Epithelial cell of proximal tubule (primary cell): ENCODE measurements around the gene PTPRJ. TPM values are rescaled to one million over a fixed set of nuclear protein-coding genes. Genes with fewer than 3 reads are reported as not detected.
A peak's percentile ranks its signal among the peaks of the same experiment; 100 is the strongest.

ENCODE experiments used
- DNase-seq: peaks from one replicate; pipeline ENCODE4 v3.0.0-alpha.2; 2011; ENCODE audit warnings: low read depth
- H3K4me3 ChIP-seq: 2 replicates; pipeline ENCODE4 v1.5.1; 2011; ENCODE audit warnings: low read depth, mild to moderate bottlenecking, low read length
- total RNA-seq: library from RNA; depleted of rRNA; stranded (reverse); fragments of >200 nt; gene quantifications from 2 replicates; pipeline ENCODE4 v1.2.3, GENCODE V29; 2015
- TF ChIP-seq, protein P1 (sequence below): conservative IDR thresholded peaks from 2 replicates; pipeline ENCODE4 v1.5.1; 2012; ENCODE audit warnings: low read depth, mild to moderate bottlenecking, low read length

The PTPRJ gene
- total RNA-seq, 1 donor from 2014 or later = 43.9 TPM

DNA sequence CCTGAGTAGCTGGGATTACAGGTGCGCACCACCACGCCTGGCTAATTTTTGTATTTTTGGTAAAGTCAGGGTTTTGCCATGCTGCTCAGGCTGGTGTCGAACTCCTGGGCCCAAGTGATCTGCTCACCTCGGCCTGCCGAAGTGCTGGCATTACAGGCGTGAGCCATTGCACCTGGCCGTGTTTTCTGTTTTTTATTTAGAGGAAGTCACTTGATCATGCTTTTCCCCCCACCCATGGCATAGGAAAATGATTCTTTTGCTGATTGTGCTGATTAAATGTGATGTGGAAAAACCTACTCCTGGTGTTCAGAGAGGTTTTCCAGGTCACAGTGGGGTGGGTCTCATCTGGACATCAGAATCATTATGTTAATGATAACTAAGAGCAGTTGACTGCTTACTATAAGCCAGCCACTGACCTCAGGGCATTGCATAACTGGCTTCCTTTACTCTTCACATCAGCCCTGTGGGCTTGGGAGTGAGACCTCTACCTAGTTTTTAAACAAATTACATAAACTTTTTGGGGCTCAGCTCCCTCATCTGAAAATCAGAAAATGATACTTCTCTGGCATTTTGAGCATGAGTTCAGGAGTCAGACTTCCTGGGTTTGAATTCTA is 71.0 kb downstream of the PTPRJ start:
- no peak for DNase-seq

DNA sequence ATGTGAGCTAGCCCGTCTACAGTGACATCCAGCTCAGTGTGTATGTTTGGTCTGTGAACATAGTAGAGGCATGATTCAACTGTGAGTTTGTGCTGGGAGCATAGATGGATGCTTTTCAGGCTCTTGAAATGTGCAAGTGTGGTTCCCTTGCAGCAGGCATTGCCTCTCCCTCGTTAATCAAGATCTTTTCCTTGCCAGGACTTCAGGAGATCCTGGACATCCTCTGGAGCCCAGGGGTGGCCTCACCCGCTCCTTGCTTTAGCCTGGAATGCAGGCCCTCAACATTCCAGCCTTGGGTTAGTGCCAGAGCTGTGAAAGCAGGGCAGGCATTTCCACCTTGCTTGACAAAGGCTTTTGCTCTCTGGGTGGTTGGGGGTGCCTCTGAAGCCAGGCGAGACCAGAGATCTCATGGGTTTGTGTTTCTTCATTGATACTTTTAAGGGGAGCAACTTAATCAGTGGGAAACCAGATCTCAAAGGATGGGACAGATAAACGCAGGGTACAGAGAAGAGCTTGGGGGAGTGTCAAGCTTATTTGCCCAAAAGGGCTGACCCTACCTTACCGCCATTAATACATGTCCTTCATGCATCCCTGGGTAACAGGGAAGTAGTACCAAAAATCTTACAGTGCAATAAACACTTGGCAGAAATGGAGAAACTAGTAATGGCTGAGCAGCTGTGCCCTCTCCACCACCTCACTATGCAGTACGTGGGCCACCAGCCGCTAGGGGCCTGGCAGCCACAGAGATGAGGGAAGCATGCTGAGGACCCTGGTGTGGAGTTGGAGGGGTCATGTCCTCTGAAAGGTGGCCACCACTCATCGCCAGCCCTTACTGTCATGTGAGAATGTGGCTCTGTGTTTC is 72.1 kb downstream of the PTPRJ start:
- H3K4me3 ChIP-seq = no peak overlapping the region
- peak; percentile 50 for DNase-seq
- TF ChIP-seq, protein P1, sequence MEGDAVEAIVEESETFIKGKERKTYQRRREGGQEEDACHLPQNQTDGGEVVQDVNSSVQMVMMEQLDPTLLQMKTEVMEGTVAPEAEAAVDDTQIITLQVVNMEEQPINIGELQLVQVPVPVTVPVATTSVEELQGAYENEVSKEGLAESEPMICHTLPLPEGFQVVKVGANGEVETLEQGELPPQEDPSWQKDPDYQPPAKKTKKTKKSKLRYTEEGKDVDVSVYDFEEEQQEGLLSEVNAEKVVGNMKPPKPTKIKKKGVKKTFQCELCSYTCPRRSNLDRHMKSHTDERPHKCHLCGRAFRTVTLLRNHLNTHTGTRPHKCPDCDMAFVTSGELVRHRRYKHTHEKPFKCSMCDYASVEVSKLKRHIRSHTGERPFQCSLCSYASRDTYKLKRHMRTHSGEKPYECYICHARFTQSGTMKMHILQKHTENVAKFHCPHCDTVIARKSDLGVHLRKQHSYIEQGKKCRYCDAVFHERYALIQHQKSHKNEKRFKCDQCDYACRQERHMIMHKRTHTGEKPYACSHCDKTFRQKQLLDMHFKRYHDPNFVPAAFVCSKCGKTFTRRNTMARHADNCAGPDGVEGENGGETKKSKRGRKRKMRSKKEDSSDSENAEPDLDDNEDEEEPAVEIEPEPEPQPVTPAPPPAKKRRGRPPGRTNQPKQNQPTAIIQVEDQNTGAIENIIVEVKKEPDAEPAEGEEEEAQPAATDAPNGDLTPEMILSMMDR = peak; percentile 37

More for the DNA sequence above, 71.0 kb downstream of the PTPRJ start:
- no peak overlapping the region for H3K4me3 ChIP-seq
- TF ChIP-seq, protein P1 = no peak

DNA sequence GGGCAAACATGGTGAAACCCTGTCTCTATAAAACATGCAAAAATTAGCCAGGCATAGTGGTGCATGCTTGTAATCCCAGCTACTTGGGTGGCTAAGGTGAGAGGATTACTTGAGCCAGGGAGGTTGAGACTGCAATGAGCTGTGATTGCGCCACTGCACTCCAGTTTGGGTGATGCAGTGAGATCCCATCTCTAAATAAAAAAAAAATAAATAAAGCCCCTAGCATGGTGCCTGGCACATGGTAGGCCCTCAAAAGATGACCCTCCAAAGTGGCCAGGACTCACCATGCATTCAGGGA is 74.6 kb downstream of the PTPRJ start:
- no peak overlapping the region for H3K4me3 ChIP-seq
- TF ChIP-seq, protein P1 = no peak
- DNase-seq = no peak

DNA sequence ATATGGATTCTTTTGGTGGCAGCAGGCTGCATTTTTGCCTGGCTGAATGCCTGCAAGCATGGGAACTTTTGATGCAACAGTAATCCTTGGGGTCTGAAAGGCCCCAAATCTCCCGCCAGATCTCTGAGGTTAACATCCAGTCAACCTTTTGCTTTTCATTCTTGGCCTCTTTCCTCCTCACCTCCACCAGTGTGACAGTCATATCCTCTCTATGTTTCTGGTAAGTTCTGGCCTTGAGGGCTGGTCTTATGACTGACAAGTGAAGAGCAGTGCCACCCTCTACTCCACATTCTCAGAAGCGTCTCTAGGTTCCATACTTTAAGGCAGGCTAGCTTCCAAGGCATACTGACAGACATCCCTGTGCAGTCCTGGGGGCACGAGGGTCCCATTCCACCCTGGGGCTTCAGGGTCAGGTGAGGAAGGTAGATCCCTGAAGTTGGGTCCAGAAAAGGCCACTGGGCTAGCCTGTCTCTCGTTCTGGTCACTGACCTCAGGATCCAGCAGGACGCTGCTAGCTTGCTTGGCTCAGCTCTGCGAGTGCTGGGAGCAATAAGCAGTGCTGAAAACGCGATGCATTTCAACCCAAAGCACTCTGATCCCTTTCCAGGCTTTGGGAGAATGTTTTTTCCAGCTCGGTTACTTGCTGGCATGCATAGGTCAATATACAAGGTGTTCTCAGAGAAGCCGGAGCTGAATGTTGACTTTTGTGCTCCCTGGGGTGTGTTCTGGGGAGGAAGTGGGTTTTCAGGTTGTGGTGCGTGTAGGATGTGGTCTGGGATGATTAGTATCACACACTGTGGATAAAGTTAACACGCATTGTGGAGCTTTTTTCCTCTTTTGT is 75.2 kb downstream of the PTPRJ start:
- DNase-seq = peak; percentile 86
- H3K4me3 ChIP-seq = peak overlapping the region; percentile 22
- TF ChIP-seq, protein P1 = no peak

DNA sequence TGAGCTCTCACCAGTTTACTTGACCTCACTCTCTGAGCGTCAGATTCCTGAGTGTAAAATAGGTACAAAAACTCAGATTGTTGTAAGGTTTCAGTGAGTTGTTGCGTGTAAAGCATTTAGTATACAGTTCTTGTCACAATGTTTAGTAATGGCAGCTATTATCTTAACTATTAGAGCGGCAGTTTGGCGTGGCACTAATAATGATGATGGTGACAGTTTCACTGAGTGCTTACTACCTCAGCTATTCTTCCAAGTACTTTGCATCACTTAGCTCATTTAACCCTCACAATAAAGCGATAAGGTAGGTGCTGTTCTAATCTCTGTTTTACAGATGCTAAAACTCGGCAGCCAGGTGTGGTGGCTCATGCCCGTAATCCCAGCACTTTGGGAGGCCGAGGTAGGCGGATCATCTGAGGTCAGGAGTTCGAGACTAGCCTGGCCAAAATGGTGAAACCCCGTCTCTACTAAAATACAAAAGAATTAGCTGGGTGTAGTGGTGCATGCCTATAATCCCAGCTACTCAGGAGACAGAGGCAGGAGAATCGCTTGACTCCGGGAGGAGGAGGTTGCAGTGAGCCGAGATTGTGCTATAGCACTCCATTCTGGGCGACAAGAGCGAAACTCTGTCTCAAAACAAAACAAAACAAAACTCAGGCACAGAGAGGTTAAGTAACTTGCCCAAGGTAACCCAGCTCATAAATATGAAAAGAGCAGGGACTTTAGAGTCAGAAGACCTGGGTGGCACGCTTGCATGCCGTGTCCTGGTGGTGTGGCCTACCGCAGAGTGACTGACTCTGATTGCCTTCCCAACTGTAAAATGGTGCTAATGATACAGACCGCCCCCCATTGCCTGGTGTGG is 76.2 kb downstream of the PTPRJ start:
- DNase-seq = no peak
- no peak overlapping the region for H3K4me3 ChIP-seq
- TF ChIP-seq, protein P1 = no peak

DNA sequence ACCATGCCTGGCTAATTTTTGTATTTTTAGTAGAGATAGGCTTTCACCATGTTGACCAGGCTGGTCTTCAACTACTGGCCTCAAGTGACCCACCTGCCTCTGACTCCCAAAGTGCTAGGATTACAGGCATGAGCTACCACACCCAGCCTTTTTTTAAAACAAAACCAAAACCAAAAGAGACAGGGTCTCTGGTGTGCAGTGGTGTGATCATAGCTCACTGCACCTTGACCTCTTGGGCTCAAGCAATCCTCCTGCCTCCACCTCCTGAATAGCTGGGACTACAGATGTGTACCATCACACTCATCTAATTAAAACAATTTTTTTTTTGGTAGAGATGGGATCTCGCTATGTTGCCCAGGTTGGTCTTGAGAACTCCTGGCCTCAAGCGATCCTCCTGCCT is 77.7 kb downstream of the PTPRJ start:
- TF ChIP-seq, protein P1 = no peak
- no peak overlapping the region for H3K4me3 ChIP-seq
- no peak for DNase-seq
